HEK293 (cell line): ENCODE measurements around the gene NPAP1.

Experiments used
- CTCF ChIA-PET: fragments of 350-600 bp; formaldehyde crosslinking; extraction: SDS; loops from one replicate; lab custom pipeline; 2021; ENCODE audit warnings: antibody characterized with exemption; lab: Yijun Ruan, JAX
- POLR2A ChIA-PET: fragments of 300-600 bp; formaldehyde crosslinking; extraction: SDS; loops from one replicate; lab custom pipeline; 2020; ENCODE audit warnings: antibody characterized with exemption, inconsistent platforms; lab: Yijun Ruan, JAX
- H3K27ac ChIP-seq: fragments of 200-500 bp; sonication (Bioruptor generic); 2 replicates; pipeline ENCODE4 v1.5.1; 2014; ENCODE audit warnings: low read depth, low read length, control low read depth, inconsistent platforms; ENCODE audit errors: extremely low read depth
- H3K36me3 ChIP-seq, 2 experiments: fragments of 200-500 bp in 1 of 2; sonication (Bioruptor generic) in 1 of 2; 1 replicate in 1 of 2; 2 replicates in 1 of 2; pipeline ENCODE4 v1.5.1; 2014 to 2017; ENCODE audit warnings: inconsistent platforms in 2 of 2, low read length in 2 of 2; ENCODE audit not compliant: control insufficient read depth in 2 of 2, insufficient read depth in 1 of 2
- H3K4me1 ChIP-seq: fragments of 200-500 bp; sonication (Bioruptor generic); 2 replicates; pipeline ENCODE4 v1.5.1; 2014; ENCODE audit warnings: mild to moderate bottlenecking, low read length, inconsistent platforms; ENCODE audit not compliant: control insufficient read depth, insufficient read depth
- H3K4me3 ChIP-seq: 2 replicates; pipeline ENCODE4 v1.5.1; 2011; ENCODE audit warnings: low read depth, mild to moderate bottlenecking, control low read depth, low read length, moderate library complexity
- H3K9me3 ChIP-seq: fragments of 200-500 bp; sonication (Bioruptor generic); 2 replicates; pipeline ENCODE4 v1.5.1; 2014; ENCODE audit warnings: low read depth, low read length, inconsistent platforms; ENCODE audit not compliant: control insufficient read depth, insufficient read depth
- AEBP2 ChIP-seq: fragments of 450-650 bp; formaldehyde crosslinking; IDR thresholded peaks from 2 replicates; pipeline ENCODE4 v1.5.1; 2016; ENCODE audit warnings: missing biosample characterization, missing genetic modification characterization, borderline replicate concordance
- HIC1 ChIP-seq: fragments of 450-650 bp; formaldehyde crosslinking; IDR thresholded peaks from 2 replicates; pipeline ENCODE4 v1.5.1; 2016; ENCODE audit warnings: missing biosample characterization, missing genetic modification characterization
- INSM2 ChIP-seq: fragments of 450-650 bp; formaldehyde crosslinking; IDR thresholded peaks from 2 replicates; pipeline ENCODE4 v1.5.1; 2016; ENCODE audit warnings: missing biosample characterization, missing genetic modification characterization
- KLF8 ChIP-seq: fragments of 450-650 bp; formaldehyde crosslinking; IDR thresholded peaks from 2 replicates; pipeline ENCODE4 v1.5.1; 2016; ENCODE audit warnings: missing biosample characterization, missing genetic modification characterization
- MYNN ChIP-seq: fragments of 450-650 bp; formaldehyde crosslinking; IDR thresholded peaks from 2 replicates; pipeline ENCODE4 v1.5.1; 2016; ENCODE audit warnings: missing biosample characterization, missing genetic modification characterization, borderline replicate concordance
- PATZ1 ChIP-seq: fragments of 450-650 bp; formaldehyde crosslinking; IDR thresholded peaks from 2 replicates; pipeline ENCODE4 v1.5.1; 2016; ENCODE audit warnings: missing biosample characterization, missing genetic modification characterization
- REPIN1 ChIP-seq: fragments of 450-650 bp; formaldehyde crosslinking; IDR thresholded peaks from 2 replicates; pipeline ENCODE4 v1.5.1; 2017; ENCODE audit warnings: missing biosample characterization, missing genetic modification characterization, low read depth
- SP2 ChIP-seq: fragments of 450-650 bp; formaldehyde crosslinking; IDR thresholded peaks from 2 replicates; pipeline ENCODE4 v1.5.1; 2016; ENCODE audit warnings: missing biosample characterization, missing genetic modification characterization
- TRIM28 ChIP-seq: IDR thresholded peaks from 2 replicates; pipeline ENCODE4 v1.6.1; 2011; ENCODE audit warnings: low read length, control low read depth, borderline replicate concordance
- ZBTB10 ChIP-seq: fragments of 450-650 bp; formaldehyde crosslinking; IDR thresholded peaks from 2 replicates; pipeline ENCODE4 v1.5.1; 2016; ENCODE audit warnings: missing biosample characterization, missing genetic modification characterization
- ZBTB6 ChIP-seq: fragments of 450-650 bp; formaldehyde crosslinking; IDR thresholded peaks from 2 replicates; pipeline ENCODE4 v1.5.1; 2017; ENCODE audit warnings: missing biosample characterization, missing genetic modification characterization
- ZNF26 ChIP-seq: fragments of 450-650 bp; formaldehyde crosslinking; IDR thresholded peaks from 2 replicates; pipeline ENCODE4 v1.5.1; 2016; ENCODE audit warnings: missing biosample characterization, missing genetic modification characterization
- ZNF366 ChIP-seq: fragments of 450-650 bp; formaldehyde crosslinking; conservative IDR thresholded peaks from 2 replicates; pipeline ENCODE4 v1.5.1; 2016; ENCODE audit warnings: missing biosample characterization, missing genetic modification characterization
- ZNF398 ChIP-seq: fragments of 450-650 bp; formaldehyde crosslinking; IDR thresholded peaks from 2 replicates; pipeline ENCODE4 v1.5.1; 2017; ENCODE audit warnings: missing biosample characterization, missing genetic modification characterization
- ZNF488 ChIP-seq: fragments of 450-650 bp; formaldehyde crosslinking; IDR thresholded peaks from 2 replicates; pipeline ENCODE4 v1.5.1; 2016; ENCODE audit warnings: missing biosample characterization, missing genetic modification characterization
- ZNF548 ChIP-seq: fragments of 450-650 bp; formaldehyde crosslinking; IDR thresholded peaks from 2 replicates; pipeline ENCODE4 v1.5.1; 2016; ENCODE audit warnings: missing biosample characterization, missing genetic modification characterization
- ZNF639 ChIP-seq: fragments of 450-650 bp; formaldehyde crosslinking; IDR thresholded peaks from 2 replicates; pipeline ENCODE4 v1.5.1; 2016; ENCODE audit warnings: missing biosample characterization, missing genetic modification characterization

The NPAP1 gene

GRCh38 chr15:24684313-24684712, 8.7 kb downstream of the NPAP1 start:
- Histone ChIP-seq H3K4me3 (no peak overlapping the region), H3K9me3 (no peaks in the 10 kb centered on the region), H3K36me3 (no peaks in the 10 kb centered on the region), H3K4me1 (no peaks in the 10 kb centered on the region), H3K27ac (no peak overlapping the region)
- ChIA-PET POLR2A (no interaction called here), CTCF (no interaction called here)
- no peak for TF ChIP-seq ZBTB6 (tag by site-specific recombination)
- TF ChIP-seq INSM2 (tag by site-specific recombination) = no peak
- no peak for TF ChIP-seq MYNN (tag by site-specific recombination)
- TF ChIP-seq ZNF398 (tag by site-specific recombination) = no peak
- no peak for TF ChIP-seq AEBP2 (tag by site-specific recombination)
- TF ChIP-seq TRIM28 = no peak
- no peak for TF ChIP-seq SP2 (tag by site-specific recombination)
- TF ChIP-seq ZNF639 (tag by site-specific recombination) = no peak
- no peak for TF ChIP-seq ZNF26 (tag by site-specific recombination)
- TF ChIP-seq ZBTB10 (tag by site-specific recombination) = no peak

- ChIA-PET POLR2A (no interaction called here), CTCF (no interaction called here)
- no peak overlapping the region for H3K27ac ChIP-seq
- TF ChIP-seq ZNF366 (tag by site-specific recombination) (no peak), HIC1 (tag by site-specific recombination) (no peak), KLF8 (tag by site-specific recombination) (no peak), REPIN1 (no peak), ZNF488 (tag by site-specific recombination) (no peak), PATZ1 (tag by site-specific recombination) (no peak), ZNF548 (no peak)
Measured at GRCh38 chr15:24696201-24696600, 20.6 kb downstream of the NPAP1 start.

More at GRCh38 chr15:24696201-24696600, 20.6 kb downstream of the NPAP1 start:
- Histone ChIP-seq H3K9me3 (no peaks in the 10 kb centered on the region), H3K4me1 (no peaks in the 10 kb centered on the region), H3K4me3 (no peak overlapping the region), H3K36me3 (no peaks in the 10 kb centered on the region)
